BE2C (cell line): Measurements from ENCODE around the gene NCS1.
"Not testable (repeated sequence)": the region's sequence is repeated elsewhere in the genome, so short reads cannot be mapped to it uniquely, and the experiment has no call there.

Source experiments
- DNase-seq: peaks from one replicate; pipeline ENCODE4 v3.0.0-alpha.2; 2020
- H3K27me3 ChIP-seq: fragments of 250-450 bp; sonication (Bioruptor Pico); 2 replicates; pipeline ENCODE4 v1.5.1; 2020; ENCODE audit warnings: mild to moderate bottlenecking
- H3K36me3 ChIP-seq: fragments of 250-450 bp; sonication (Bioruptor Pico); 2 replicates; pipeline ENCODE4 v1.5.1; 2020; ENCODE audit warnings: mild to moderate bottlenecking
- H3K4me1 ChIP-seq: fragments of 250-450 bp; sonication (Bioruptor Pico); 2 replicates; pipeline ENCODE4 v1.5.1; 2020
- H3K4me3 ChIP-seq: 2 replicates; pipeline ENCODE4 v1.5.1; 2011; ENCODE audit warnings: low read depth, low read length
- H3K9me3 ChIP-seq: fragments of 250-450 bp; sonication (Bioruptor Pico); 2 replicates; pipeline ENCODE4 v1.5.1; 2020
- TF ChIP-seq, protein P1 (sequence below): IDR thresholded peaks from 2 replicates; pipeline ENCODE4 v1.5.1; 2012; ENCODE audit warnings: mild to moderate bottlenecking, low read depth, low read length

The NCS1 gene

DNA sequence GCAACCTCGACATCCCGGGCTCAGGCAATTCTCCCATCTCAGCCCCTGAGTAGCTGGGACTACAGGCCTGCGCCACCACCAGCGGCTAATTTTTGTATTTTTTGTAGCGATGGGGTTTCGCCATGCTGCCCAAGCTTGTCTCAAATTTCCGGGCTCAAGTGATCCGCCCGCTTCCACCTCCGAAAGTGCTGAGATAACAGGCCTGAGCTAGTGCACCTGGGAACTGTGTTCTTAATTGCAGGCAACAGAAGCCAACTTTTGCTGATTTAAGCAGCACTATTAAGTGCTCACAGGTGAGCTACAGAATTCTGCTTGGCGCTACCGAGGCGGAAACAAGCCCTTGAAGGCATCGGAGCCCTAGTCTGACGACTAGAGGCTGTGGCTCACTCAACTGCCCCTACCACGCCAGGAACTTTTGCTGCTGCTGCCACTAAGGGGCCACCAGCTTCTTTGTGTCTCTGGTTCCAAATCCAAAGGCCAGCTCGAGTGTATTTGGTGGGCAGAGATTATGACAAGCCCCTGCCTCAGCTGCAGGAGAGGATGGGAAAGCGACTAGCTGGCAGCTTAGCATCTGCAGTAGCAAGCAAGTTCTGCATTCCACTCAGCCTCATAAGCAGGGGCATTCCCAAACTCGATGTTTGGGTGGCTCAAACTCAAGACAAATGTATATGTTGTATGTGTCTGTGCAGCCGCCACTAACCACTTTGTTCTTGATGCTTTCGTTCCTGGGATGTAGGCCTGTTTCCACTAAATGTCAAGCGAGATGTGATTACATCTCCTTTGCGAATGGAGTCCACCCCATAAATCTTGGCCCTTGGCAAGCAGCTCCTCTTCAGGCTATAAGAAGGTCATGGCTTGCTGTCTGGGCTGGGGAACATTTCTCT lies 82.8 kb downstream of the NCS1 start:
- Histone ChIP-seq H3K27me3 (no peaks in the 10 kb centered on the region), H3K9me3 (no peaks in the 10 kb centered on the region), H3K4me1 (peaks cover 7% of the 10 kb centered on the region), H3K4me3 (no peak overlapping the region), H3K36me3 (no peaks in the 10 kb centered on the region)
- TF ChIP-seq, protein P1, sequence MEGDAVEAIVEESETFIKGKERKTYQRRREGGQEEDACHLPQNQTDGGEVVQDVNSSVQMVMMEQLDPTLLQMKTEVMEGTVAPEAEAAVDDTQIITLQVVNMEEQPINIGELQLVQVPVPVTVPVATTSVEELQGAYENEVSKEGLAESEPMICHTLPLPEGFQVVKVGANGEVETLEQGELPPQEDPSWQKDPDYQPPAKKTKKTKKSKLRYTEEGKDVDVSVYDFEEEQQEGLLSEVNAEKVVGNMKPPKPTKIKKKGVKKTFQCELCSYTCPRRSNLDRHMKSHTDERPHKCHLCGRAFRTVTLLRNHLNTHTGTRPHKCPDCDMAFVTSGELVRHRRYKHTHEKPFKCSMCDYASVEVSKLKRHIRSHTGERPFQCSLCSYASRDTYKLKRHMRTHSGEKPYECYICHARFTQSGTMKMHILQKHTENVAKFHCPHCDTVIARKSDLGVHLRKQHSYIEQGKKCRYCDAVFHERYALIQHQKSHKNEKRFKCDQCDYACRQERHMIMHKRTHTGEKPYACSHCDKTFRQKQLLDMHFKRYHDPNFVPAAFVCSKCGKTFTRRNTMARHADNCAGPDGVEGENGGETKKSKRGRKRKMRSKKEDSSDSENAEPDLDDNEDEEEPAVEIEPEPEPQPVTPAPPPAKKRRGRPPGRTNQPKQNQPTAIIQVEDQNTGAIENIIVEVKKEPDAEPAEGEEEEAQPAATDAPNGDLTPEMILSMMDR: no peak
- no peak for DNase-seq

DNA sequence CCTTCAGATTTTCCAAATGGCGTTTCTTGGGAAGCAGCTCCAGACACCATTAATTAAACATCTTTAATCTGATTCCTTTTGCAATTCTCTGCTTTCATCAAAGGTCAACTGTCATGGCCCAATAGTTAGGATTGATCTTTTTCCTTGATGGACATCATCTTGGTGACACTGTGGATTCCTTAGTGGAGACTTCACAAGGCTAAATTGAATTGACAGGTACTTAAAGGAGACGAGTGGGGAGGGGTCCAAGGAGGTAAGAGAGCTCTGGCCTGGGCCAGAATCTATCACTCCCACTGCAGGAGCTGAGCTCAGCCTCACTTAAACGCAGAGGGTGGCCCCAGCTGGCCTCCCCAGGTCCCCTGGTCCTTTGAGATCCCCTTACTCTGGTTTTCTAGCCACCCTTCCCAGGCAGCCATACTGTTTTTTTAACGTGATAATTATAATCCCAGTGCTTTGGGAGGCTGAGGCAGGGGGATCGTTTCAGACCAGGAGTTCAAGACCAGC lies 83.5 kb downstream of the NCS1 start:
- H3K4me1 ChIP-seq: peaks cover 7% of the 10 kb centered on the region
- no peak for DNase-seq
- H3K27me3 ChIP-seq: no peaks in the 10 kb centered on the region
- H3K36me3 ChIP-seq: no peaks in the 10 kb centered on the region
- no peaks in the 10 kb centered on the region for H3K9me3 ChIP-seq
- TF ChIP-seq, protein P1: no peak
- H3K4me3 ChIP-seq: no peak overlapping the region

DNA sequence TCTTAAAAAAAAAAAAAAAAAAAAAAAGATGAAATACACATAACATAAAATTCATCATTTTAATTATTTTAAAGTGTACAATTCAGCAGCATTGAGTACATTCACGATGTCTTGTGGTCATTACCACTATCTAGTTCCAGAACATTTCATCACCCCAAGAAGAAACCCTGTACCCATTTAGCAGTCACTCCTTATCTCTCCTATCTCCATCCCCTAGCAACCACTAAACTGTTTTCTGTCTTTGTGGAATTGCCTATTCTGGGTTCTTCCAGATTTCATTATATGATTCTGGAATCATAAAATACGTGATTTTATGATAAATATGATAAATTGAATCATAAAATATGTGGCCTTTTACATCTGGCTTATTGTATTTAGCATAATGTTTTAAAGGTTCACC lies 84.4 kb downstream of the NCS1 start:
- Histone ChIP-seq H3K4me1 (peaks cover 7% of the 10 kb centered on the region), H3K36me3 (no peaks in the 10 kb centered on the region), H3K9me3 (no peaks in the 10 kb centered on the region), H3K4me3 (no peak overlapping the region), H3K27me3 (no peaks in the 10 kb centered on the region)
- no peak for DNase-seq
- TF ChIP-seq, protein P1: no peak

DNA sequence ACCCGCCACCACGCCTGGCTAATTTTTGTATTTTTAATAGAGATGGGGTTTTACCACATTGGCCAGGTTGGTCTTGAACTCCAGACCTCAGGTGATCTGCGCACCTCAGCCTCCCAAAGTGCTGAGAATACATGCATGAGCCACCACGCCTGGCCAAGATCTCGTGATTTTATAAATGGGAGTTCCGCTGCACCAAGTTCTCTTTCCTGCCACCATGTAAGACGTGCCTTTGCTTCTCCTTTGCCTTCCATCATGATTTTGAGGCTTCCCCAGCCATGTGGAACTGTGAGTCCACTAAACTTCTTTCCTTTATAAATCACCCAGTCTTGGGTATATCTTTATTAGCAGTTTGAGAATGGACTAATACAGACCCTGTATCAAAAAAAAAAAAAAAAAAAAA lies 85.9 kb downstream of the NCS1 start:
- not testable (repeated sequence) for H3K9me3 ChIP-seq, H3K36me3 ChIP-seq, H3K4me1 ChIP-seq, DNase-seq, H3K4me3 ChIP-seq, H3K27me3 ChIP-seq

DNA sequence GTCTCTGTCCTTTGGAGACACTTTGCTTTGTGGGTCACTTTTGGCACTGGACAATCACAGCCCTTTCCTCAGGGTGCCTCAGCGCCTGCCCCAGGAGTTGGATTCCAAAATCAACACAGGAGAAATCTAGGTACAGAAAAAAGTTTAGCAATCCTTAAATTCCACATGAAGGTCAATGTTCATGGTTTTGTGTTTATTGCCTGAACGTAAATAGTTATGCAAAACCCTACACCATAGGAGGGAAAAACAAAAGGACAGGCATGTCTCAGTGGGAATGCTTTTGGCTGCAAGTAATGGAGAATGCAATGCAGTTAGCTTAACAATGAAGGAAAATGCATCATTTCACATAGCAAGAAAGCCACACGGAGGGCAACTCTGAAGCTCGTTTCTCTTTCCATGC lies 86.8 kb downstream of the NCS1 start:
- Histone ChIP-seq H3K36me3 (no peaks in the 10 kb centered on the region), H3K4me3 (no peak overlapping the region), H3K4me1 (peaks cover 7% of the 10 kb centered on the region), H3K27me3 (no peaks in the 10 kb centered on the region), H3K9me3 (no peaks in the 10 kb centered on the region)
- DNase-seq: no peak
- TF ChIP-seq, protein P1: no peak

DNA sequence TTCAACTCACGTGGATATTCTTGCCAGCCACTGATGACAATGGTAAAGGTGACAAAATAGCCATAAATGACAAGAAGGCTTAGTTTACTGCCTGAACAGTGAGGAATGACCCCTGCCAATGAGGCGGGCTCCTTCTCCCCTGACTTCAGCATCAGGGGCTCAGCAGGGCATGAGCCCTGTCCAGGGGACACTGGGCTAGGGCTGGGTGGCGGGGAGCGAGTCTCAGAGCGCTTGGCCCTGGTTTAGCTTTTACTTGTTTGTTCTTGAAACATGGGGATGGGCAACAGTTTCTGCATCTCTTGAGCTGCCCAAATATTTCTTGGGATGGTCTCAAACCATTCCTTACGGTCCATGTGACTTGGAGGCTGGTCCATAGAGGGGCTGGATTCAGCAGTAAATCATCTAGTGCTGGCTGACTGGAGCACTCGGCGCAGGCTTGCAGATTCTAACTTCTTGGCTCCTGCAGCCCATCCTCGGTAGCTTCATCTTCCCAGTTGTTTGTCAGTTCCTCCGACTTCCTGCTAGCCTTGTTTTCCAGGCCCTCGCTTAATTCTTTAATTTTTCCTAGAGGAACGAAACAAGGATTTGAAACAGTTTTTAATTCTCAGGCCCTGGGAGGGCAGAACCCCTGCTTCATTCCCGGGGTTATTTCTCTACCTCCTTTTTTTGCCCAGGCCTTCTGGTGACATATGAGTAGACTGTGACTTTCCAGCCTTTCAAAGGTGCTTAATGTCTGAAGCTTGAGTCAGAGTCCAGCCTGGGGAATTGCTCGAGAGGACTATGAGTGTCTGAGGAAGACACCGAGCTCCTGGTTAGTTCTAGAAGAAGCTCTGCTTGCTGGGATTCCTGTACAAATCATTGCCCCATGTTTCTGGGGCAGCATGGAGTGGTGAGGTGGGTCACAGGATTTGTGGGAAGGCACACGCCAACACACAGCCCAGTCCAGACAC lies 88.9 kb downstream of the NCS1 start:
- no peak overlapping the region for H3K4me3 ChIP-seq
- H3K9me3 ChIP-seq: no peaks in the 10 kb centered on the region
- H3K36me3 ChIP-seq: no peaks in the 10 kb centered on the region
- TF ChIP-seq, protein P1: no peak
- H3K4me1 ChIP-seq: no peaks in the 10 kb centered on the region; the same call in 1 of the 2 replicates
- no peak for DNase-seq
- no peaks in the 10 kb centered on the region for H3K27me3 ChIP-seq
